HG03442 (cell line): ENCODE results near the gene WRNIP1.
"Not testable (repeated sequence)": the region's sequence is repeated elsewhere in the genome, so short reads cannot be mapped to it uniquely, and the experiment has no call there.

Experiments used
- ATAC-seq: cut with Tn5 transposase; IDR thresholded peaks from one replicate; pipeline ENCODE4 v1.9.1; 2021; ENCODE audit warnings: mild to moderate bottlenecking, moderate library complexity; ENCODE audit not compliant: unreplicated experiment

WRNIP1 gene

GRCh38 chr6:2760882-2761842 is 4.0 kb upstream of the WRNIP1 start:
- ATAC-seq: no peak

GRCh38 chr6:2762868-2763267 is 2.3 kb upstream of the WRNIP1 start:
- ATAC-seq: not testable (repeated sequence)

GRCh38 chr6:2763345-2763841 is 1.8 kb upstream of the WRNIP1 start:
- ATAC-seq: no peak

GRCh38 chr6:2763876-2764540 is 1.2 kb upstream of the WRNIP1 start:
- ATAC-seq: no peak

- peak; percentile 56 for ATAC-seq
These were observed 505 bp upstream of the WRNIP1 start for GRCh38 chr6:2764610-2765165.

- peak; percentile 5 for ATAC-seq
These were observed 938 bp downstream of the WRNIP1 start for GRCh38 chr6:2765896-2766766.

- ATAC-seq: no peak
These were observed 1.8 kb downstream of the WRNIP1 start for GRCh38 chr6:2766767-2767656.

- no peak for ATAC-seq
These were observed 2.7 kb downstream of the WRNIP1 start for GRCh38 chr6:2767657-2768524.

GRCh38 chr6:2768696-2769095 is 3.5 kb downstream of the WRNIP1 start:
- ATAC-seq: no peak

- ATAC-seq: no peak
These were observed 5.0 kb downstream of the WRNIP1 start for GRCh38 chr6:2770171-2770570.

GRCh38 chr6:2771079-2771478 is 5.9 kb downstream of the WRNIP1 start:
- ATAC-seq: no peak

GRCh38 chr6:2772840-2773239 is 7.6 kb downstream of the WRNIP1 start:
- no peak for ATAC-seq

- ATAC-seq: no peak
These were observed 8.3 kb downstream of the WRNIP1 start for GRCh38 chr6:2773449-2773848.

GRCh38 chr6:2775003-2775402 is 9.8 kb downstream of the WRNIP1 start:
- ATAC-seq: no peak

GRCh38 chr6:2777249-2777648 is 12.1 kb downstream of the WRNIP1 start:
- no peak for ATAC-seq

- ATAC-seq: no peak
These were observed 15.0 kb downstream of the WRNIP1 start for GRCh38 chr6:2780102-2780737.

GRCh38 chr6:2781685-2782355 is 16.6 kb downstream of the WRNIP1 start:
- no peak for ATAC-seq

- no peak for ATAC-seq
These were observed 17.1 kb downstream of the WRNIP1 start for GRCh38 chr6:2782356-2782708.
